WI38 (cell line): ENCODE measurements around the gene ACAD11.
"Not testable (repeated sequence)": the region's sequence is repeated elsewhere in the genome, so short reads cannot be mapped to it uniquely, and the experiment has no call there.

Source experiments
- H3K4me3 ChIP-seq: 2 replicates; pipeline ENCODE4 v1.5.1; 2011; ENCODE audit warnings: low read depth, mild to moderate bottlenecking, control low read depth, low read length
- CTCF ChIP-seq: IDR thresholded peaks from 2 replicates; pipeline ENCODE4 v1.5.1; 2012; ENCODE audit warnings: low read depth, mild to moderate bottlenecking, control low read depth, low read length

The ACAD11 gene

DNA sequence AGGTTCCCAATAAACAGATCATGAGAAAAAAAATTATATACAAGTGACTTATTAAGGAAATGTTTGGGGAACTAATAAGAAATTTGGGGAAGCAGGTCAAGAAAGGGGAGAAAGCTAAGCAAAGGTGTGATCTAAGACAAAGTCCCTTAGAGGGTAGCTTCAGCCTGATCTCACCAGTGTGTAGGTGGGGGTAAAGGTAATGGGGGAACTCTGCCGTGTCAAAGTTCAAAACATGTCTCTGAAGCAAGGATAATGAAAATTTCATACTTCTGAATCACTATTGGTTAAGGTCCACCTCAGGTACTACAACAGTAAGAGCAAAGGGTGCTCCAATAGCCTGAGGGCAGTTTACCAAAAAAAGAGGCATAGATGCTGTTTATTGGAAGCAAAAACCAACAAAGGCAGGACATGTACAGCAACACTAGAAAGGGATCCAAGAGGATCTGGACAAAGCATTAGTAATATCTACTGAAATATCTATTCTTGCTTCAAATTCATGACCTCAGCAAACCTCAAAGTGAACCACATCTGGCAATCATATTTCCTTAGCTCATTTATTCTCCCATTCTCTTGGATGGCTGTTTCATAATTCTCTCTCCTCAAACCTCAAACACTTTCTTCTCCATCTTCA lies 6.9 kb downstream of the ACAD11 start:
- H3K4me3 ChIP-seq: no peak overlapping the region
- no peak for TF ChIP-seq CTCF

GRCh38 chr3:132650153-132650552 lies 9.5 kb downstream of the ACAD11 start:
- no peak for TF ChIP-seq CTCF

GRCh38 chr3:132645058-132645457 lies 14.6 kb downstream of the ACAD11 start:
- TF ChIP-seq CTCF: no peak

More at GRCh38 chr3:132650153-132650552, 9.5 kb downstream of the ACAD11 start:
- no peak overlapping the region for H3K4me3 ChIP-seq

DNA sequence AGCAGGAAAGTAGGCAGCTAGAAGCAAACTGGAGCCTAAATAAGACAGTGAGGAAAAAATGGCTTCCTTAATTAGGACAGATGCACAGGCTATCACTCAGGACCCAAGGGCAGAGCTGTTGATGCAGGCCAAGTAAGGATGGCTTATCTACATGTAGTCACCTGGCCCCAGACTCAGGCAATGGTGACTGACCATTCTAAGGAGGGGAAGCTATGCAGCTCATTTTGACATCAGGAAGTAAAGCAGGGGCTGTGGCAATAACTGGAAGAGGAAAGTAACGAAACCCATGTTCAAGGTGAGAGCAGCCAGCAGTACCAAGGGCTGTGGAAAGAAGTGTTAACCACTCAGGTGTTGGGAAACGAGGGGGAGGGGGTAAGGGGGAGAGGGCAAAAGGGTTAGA lies 16.2 kb downstream of the ACAD11 start:
- no peak for TF ChIP-seq CTCF
- H3K4me3 ChIP-seq: no peak overlapping the region

More at GRCh38 chr3:132645058-132645457, 14.6 kb downstream of the ACAD11 start:
- no peak overlapping the region for H3K4me3 ChIP-seq

- no peak overlapping the region for H3K4me3 ChIP-seq
Observed at GRCh38 chr3:132642539-132642847, 17.1 kb downstream of the ACAD11 start.

GRCh38 chr3:132641837-132642538 lies 17.6 kb downstream of the ACAD11 start:
- H3K4me3 ChIP-seq: no peak overlapping the region
- no peak; the same call in 1 of the 2 replicates for TF ChIP-seq CTCF

More at GRCh38 chr3:132642539-132642847, 17.1 kb downstream of the ACAD11 start:
- TF ChIP-seq CTCF: no peak

GRCh38 chr3:132641427-132641826 lies 18.2 kb downstream of the ACAD11 start:
- H3K4me3 ChIP-seq: not testable (repeated sequence)
